T47D (cell line): ENCODE measurements around the gene TAS2R41.

Experiments
- DNase-seq, 2 experiments: peaks; one replicate each; pipeline versions ENCODE4 v3.0.0 to v3.0.0-alpha.2; 2011 to 2012; ENCODE audit warnings: low read depth in 1 of 2, low spot score in 1 of 2
- JUND ChIP-seq: IDR thresholded peaks from 2 replicates; pipeline ENCODE4 v1.6.1; 2012; ENCODE audit warnings: low read depth
- in situ Hi-C: cut with HindIII; loops from 2 replicates; pipeline ENCODE4 v1.10.0; 2016; ENCODE audit warnings: low sequenced_read_pairs, low pct_unique_long_range_greater_than_20kb

TAS2R41 gene

DNA sequence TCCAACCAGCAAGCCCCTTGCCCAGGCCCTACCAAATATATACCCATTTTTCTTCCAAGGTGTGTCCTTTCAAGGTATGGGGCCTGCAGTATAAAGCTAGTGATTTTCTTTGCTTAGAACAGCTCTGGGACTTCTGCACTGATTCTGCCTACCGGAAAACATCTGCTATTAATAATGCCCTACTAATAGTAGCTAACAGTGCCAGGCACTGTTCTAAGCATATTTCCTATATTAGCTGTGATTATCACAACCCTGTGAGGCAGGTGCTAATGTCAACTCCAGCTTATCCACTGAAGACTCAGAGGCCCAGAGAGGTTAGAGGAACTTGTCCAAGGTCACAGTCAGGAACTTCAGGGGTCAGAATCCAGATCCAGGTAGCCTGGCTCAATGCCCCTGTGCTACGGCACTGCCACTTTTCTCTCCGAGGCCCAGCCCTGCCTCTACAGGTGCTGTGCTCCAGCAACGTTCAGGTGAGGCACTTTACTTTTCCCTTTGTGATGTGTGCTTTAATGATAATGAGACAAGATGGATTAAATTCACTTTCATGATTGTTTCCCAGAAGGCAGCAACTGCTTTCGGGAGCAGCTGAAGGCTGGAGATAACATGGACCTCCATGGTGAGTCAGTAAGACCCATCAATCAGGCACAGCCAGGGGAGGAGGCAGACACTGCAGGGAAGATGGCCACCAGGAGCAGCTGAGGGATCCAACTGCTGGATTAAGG, 26.7 kb downstream of the TAS2R41 start:
- DNase-seq = no peak
- TF ChIP-seq JUND = no peak
- in situ Hi-C loops = no loop called here

DNA sequence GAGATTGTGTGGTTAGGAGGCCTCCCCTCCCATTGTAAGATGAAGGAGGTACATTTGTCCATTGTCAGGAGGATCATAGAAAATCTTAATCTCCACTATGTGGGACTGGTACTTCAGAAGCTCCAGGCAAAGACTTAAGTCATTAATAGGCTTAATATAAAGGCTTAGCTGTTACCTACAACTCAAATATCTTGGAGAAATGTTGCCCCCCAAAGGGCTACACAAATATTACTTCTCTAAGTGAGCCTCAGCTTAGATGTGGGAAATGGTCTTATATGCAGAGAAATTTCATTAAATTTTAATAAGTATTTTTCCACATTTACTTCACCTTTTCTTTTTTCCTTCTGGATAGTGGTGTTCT, 27.2 kb downstream of the TAS2R41 start:
- no peak for DNase-seq
- no peak for TF ChIP-seq JUND
- in situ Hi-C loops = no loop called here

DNA sequence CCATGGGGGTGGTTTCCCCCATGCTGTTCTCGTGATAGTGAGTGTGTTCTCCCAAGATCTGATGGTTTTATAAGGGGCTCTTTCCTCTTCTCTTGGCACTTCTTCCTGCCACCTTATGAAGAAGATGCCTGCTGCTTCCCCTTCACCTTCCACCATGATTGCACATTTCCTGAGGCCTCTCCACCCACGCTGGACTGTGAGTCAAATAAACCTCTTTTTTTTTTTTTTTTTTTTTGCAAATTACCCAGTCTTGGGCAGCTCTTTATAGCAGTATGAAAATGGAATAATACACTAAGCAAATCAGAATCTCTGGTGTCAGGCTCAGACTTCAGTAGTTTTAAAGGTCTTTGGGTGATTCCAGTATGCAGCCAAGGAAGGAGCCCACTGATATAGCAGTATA, 28.2 kb downstream of the TAS2R41 start:
- in situ Hi-C loops = no loop called here
- no peak for TF ChIP-seq JUND
- no peak for DNase-seq

DNA sequence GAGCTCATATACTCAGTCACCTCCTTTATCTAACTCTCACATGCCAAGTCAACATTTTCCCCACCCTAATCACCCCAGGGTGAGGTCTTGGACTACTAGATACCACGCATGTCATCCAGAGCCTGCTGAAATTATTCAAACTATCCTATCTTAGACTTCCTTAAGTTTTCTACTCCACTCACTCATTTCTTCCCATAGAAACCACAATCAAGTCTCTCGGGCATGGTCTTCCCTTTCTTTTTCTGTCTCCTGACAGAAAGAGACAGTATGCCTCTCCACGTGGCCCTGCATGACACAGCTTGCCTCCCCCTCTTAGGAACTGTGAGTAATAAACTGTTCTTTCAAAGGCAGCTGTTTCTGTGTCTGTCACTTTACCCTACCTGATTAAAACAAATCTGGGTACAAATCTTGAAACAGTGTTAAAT, 29.4 kb downstream of the TAS2R41 start:
- in situ Hi-C loops = no loop called here
- no peak for DNase-seq
- TF ChIP-seq JUND = no peak

DNA sequence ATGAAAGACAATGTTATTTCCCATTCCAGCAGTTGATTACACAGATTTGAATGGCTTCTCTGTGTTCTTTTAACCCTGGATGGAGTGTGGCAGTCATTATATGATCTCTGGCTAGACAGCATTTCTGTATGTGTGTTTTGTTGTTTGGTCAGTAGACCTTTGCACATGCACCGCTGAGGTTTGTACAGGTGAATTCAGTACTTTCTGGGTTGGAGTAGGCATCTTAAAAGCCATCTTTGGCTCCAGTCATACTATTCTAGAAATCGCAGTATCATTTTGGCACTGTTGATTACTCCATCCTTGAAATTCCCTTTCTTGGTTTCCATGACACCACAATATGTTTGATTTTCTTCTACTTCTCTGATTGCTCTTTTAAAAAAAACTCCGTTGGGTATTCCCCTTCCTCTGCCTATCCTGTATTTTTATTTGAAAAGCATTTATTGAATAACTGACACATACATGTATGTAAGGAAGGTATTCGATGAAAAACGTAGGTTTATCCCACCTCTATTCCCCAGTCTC, 29.9 kb downstream of the TAS2R41 start:
- TF ChIP-seq JUND = no peak
- in situ Hi-C loops = no loop called here
- no peak for DNase-seq

DNA sequence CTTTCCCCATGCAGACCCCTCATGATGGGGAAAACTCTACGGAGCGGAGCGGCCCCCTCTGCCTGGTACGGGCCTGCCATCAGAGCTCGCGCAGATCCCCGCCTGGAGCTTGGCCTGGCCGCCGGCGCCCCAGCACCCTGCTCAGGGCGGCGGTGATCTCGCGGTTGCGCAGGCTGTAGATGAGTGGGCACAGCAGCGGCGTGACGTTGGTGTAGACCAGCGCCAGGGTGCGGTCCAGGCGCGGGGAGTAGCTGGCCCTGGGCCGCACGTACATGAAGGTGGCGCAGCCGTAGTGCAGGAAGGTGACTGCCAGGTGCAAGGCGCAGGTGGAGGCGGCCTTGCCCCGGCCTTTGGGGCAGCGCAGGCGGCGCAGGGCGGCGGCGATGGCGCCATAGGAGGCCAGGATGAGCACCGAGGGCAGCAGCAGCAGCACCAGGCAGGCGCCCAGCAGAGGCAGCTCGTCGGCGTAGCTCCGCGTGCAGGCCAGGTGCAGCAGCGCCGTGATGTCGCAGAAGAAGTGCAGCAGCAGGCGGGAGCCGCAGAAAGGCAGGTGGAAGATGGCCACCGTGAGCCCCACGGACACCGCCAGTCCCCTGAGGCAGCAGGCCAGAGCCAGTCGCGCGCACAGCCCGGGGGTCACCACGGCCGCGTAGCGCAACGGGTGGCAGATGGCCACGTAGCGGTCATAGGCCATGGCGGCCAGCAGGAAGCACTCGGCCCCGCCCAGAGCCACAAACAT, 33.4 kb downstream of the TAS2R41 start:
- no peak for DNase-seq
- TF ChIP-seq JUND = no peak
- in situ Hi-C loops = no loop called here

DNA sequence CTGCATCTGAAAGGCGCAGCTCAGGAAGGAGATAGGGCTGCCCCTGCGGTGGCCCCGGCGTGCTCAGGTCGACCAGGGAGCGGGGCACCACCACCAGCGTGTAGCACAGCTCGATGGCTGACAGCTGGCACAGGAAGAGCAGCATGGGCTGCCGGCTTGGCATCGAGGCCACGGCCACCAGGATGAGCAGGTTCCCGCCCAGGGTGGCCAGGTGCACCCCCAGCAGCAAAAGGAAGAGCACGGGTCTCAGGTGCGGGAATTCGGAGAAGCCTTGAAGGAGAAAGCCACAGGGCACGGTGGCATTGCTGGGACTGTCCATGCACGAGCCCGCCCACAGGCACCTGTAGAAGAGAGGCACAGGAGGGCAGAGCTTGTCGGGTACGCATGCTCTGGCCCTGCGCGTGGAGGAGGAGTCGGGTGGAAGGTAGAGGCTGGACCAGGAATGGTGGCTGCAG, 33.9 kb downstream of the TAS2R41 start:
- DNase-seq = no peak
- in situ Hi-C loops = no loop called here
- no peak for TF ChIP-seq JUND

DNA sequence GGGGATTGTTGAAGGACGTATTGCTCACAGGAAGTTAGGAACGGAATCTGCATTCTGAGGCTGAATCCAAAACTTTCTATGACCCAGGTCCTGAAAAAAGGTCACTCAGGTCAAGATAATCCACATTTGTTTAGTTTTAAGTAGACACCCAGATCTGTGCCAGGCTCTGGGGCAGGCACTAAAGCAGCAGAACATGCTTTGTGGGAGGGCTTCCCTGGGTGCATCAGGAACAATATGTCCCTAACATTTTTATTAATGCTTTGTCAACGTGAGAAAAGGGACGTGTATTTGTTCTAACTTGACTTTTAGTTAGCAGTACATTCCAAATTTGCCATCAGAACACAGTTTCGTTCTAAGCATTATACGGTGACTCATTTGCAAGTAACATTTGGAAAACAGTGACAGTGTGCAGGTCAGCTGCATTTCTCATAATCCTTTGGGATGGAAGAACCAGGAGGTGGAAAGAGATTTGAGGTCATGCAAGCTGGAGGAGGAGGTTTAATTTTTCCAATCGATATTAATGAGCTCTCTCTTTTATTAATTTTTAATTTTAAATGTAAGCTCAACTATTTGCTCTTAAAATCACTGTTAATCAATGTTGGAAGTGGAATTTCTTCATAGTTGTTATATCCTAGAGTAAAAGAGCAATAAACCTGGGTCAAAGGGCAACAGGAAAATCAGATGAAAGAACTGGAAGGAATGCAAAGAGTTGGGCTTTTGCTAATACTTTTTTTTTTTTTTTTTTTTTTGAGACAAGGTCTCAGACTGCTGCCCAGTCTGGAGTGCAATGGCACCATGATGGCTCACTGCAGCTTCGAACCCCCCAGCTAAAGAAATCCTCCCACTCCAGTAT, 35.0 kb downstream of the TAS2R41 start:
- TF ChIP-seq JUND = no peak
- in situ Hi-C loops = no loop called here
- no peak for DNase-seq

DNA sequence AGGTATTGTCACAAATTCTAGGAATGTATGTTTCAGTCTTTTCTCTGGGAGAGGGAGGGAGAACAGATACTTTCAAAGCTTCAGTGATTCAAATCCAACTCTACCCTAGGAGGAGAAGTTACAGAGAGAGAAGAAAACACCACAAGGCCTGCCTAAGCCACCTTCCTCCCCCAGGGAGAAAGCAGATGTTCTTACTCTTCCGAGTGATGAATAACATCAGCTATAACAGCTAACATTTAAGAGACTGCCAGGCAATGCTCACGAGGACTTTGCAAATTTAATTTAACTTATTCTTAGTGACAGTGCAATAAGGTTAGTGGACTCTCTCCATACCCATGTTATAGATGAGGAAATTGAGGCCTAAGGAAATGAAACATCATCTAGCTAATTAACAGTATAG, 36.8 kb downstream of the TAS2R41 start:
- DNase-seq = no peak

DNA sequence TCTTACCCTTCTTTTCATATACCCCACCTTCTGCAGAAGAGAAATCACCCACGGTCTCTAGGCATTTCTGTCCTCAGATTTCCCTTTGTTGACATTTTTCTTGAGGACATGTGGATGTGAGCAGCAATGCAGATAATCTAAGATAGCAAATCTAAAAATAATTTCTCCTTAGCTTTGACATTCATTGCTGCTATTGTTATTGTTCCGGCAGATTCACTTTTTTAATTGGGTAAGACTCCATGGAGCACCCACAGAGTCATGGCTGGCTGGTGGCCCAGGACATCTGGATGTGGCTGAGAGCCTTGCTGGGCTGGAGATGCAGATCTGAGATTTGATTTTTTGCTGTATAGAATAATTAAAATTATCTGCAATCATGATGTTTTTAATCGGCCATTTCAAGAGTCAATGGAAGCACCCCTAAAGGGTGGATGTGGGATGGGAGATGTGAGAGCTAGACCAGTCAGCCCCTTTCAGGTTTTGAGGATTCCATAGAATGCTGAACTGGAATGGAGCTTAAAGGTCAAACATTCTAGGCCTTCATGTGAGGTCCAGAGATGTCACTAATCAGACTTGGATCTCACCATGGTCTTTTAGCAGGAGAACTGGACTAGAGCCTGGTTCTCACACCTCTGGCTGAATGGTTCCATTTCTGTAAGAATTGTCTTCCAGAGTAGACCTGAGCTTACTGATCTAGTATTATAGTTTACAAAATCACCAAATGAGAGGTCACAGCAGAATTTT, 37.5 kb downstream of the TAS2R41 start:
- in situ Hi-C loops = no loop called here
- no peak for DNase-seq
- no peak for TF ChIP-seq JUND

More for the DNA sequence above, 36.8 kb downstream of the TAS2R41 start:
- in situ Hi-C loops = no loop called here
- no peak for TF ChIP-seq JUND

DNA sequence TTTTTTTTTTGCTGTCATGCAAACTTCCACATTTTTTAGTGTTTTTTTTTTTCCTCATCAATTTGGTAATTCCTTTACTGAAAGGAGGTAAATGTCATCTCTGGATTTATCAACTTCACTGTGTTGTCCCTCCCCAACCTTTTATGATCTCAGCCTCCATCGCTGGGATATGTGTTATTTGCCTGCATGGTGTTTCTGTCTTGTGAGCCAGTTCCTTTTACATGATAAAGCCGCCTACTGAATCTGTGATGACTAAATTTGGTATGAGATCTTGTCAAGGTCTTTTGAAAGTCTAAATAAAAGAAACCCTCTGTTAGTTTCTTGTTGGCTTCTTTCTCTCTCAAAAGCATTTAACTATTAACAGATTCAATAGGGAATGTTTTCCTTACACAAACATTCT, 39.3 kb downstream of the TAS2R41 start:
- in situ Hi-C loops = no loop called here
- TF ChIP-seq JUND = no peak
- DNase-seq = no peak

DNA sequence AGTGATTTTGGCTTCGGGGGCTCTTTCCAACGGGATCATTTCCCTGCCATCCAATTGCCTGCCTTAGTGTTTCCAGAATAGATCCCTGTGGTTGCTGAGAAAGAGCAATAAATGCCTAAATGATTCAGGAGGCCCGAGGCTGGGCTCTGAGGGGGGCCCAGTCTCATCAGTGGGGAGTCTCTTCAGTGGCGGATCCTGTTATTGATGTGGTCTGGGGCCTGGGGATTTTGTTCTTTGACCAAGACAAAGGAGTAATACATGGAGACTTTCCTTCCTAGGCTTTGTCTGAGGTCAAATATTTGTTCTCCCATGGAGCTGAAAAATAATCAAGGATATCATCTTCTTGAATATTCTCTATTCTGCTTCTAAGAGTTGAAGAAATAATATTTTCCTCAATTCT, 40.8 kb downstream of the TAS2R41 start:
- in situ Hi-C loops = no loop called here
- TF ChIP-seq JUND = no peak
- no peak for DNase-seq
